Spleen (tissue), 11 donors: ENCODE results near the gene TNFRSF13B. TPM values are rescaled to one million over a fixed set of nuclear protein-coding genes. Genes with fewer than 3 reads are reported as not detected.

ENCODE experiments used
- DNase-seq: peaks from one replicate; pipeline ENCODE4 v3.0.0-alpha.2; 2020
- H3K27ac ChIP-seq, 8 donors: fragments of 200-600 bp; sonication (generic) in 7 of 8; 1 replicate in 4 of 8; 2 replicates in 4 of 8; pipeline versions ENCODE4 v1.5.0 to v1.8.0; 2016 to 2021; ENCODE audit warnings: inconsistent platforms in 4 of 8, mild to moderate bottlenecking in 4 of 8, moderate library complexity in 1 of 8
- H3K27me3 ChIP-seq, 7 donors: fragments of 200-600 bp; sonication (generic) in 6 of 7; replicated peaks in 1 of 7; 1 replicate in 4 of 7; 2 replicates in 3 of 7; pipeline versions ENCODE4 v1.5.0 to v1.8.0; 2016 to 2021; ENCODE audit warnings: inconsistent platforms in 3 of 7, mild to moderate bottlenecking in 1 of 7
- H3K36me3 ChIP-seq, 6 donors: fragments of 200-600 bp; sonication (generic) in 5 of 6; 1 replicate in 4 of 6; 2 replicates in 2 of 6; pipeline versions ENCODE4 v1.5.0 to v1.8.0; 2016 to 2021; ENCODE audit warnings: inconsistent platforms in 2 of 6
- H3K4me1 ChIP-seq, 6 donors: fragments of 200-600 bp; sonication (generic) in 5 of 6; 1 replicate in 3 of 6; 2 replicates in 3 of 6; pipeline versions ENCODE4 v1.5.0 to v1.8.0; 2016 to 2021; ENCODE audit warnings: inconsistent platforms in 3 of 6
- H3K4me3 ChIP-seq, 8 donors: fragments of 200-600 bp; sonication (generic) in 7 of 8; 1 replicate in 4 of 8; 2 replicates in 4 of 8; pipeline versions ENCODE4 v1.5.0 to v1.8.0; 2016 to 2021; ENCODE audit warnings: inconsistent platforms in 4 of 8, mild to moderate bottlenecking in 4 of 8, moderate library complexity in 2 of 8
- H3K9me3 ChIP-seq, 8 donors: fragments of 200-600 bp; sonication (generic) in 7 of 8; 1 replicate in 4 of 8; 2 replicates in 4 of 8; pipeline versions ENCODE4 v1.5.0 to v1.8.0; 2016 to 2021; ENCODE audit warnings: inconsistent platforms in 4 of 8
- CTCF ChIP-seq, 11 experiments: fragments of 200-600 bp in 7 of 11; fragments of 450-650 bp in 4 of 11; sonication (generic) in 4 of 11; IDR thresholded peaks in 8 of 11; conservative IDR thresholded peaks in 3 of 11; 1 replicate in 7 of 11; 2 replicates in 4 of 11; pipeline versions ENCODE4 v1.4.0 to v1.8.0; 2016 to 2021; ENCODE audit warnings: antibody characterized with exemption in 11 of 11, inconsistent platforms in 4 of 11, mild to moderate bottlenecking in 1 of 11
- POLR2A ChIP-seq, 3 donors: fragments of 450-650 bp; IDR thresholded peaks; one replicate each; pipeline ENCODE4 v1.5.1; 2017; ENCODE audit warnings: antibody characterized with exemption in 3 of 3, mild to moderate bottlenecking in 1 of 3
- POLR2AphosphoS5 ChIP-seq, 3 donors: sonication (generic); formaldehyde crosslinking; IDR thresholded peaks; one replicate each; pipeline ENCODE4 v1.5.1; 2017; ENCODE audit warnings: antibody characterized with exemption in 3 of 3
- WGBS, 5 donors: extraction: QIAGEN DNeasy Blood & Tissue Kit in 3 of 5; methylation state at CpG; one replicate each; pipeline versions ENCODE4 v1.1.5 to v1.1.7; 2013 to 2018; 5-methylcytosine and 5-hydroxymethylcytosine counted together
- intact Hi-C: fragments of 100-400 bp; cut with DNase I; formaldehyde crosslinking; loops from one replicate; pipeline ENCODE4 v1.15.0; 2023; ENCODE audit warnings: low total_unique reads
- polyA plus RNA-seq, 3 donors: library from polyadenylated mRNA; stranded (reverse); fragments of 200-250 nt; gene quantifications; one replicate each; pipeline ENCODE4 v1.2.1, GENCODE V29; 2013
- total RNA-seq, 7 donors: library from RNA; depleted of rRNA in 3 of 7; stranded (reverse); fragments of >200 nt in 3 of 7; fragmentation: NEBNext Ultra II Directional in 4 of 7; extraction: Animal tissue kit (Norgen Biotek cat#: 25700) in 4 of 7; gene quantifications; one replicate each; pipeline versions ENCODE4 v1.1.0 to v1.2.1, GENCODE V29; 2016 to 2021
- donor health status: healthy with polysubstance abuse.
- donor health status: DM: no; HTN: no; CAD: no; lungs with moderate emphysema.
- donor health status: DM: no; HTN: no; CAD: no.
- donor health status: Bipolar disorder and iron deficiency.
- donor health status: healthy.
- donor health status: DM: no; HTN: no; CAD: no.
- donor health status: DM: yes; HTN: yes; CAD: no.

The TNFRSF13B gene
- total and polyA plus RNA-seq, 10 donors: 25.1 to 142 (median 49.5) TPM

- intact Hi-C loops: no loop called here
- DNase-seq: no peak
- H3K27ac ChIP-seq: no peak overlapping the region
- H3K27me3 ChIP-seq: peaks cover 0 to 4% (median 0%) of the 10 kb centered on the region in 7 donors
- peaks cover 0 to 6% (median 0%) of the 10 kb centered on the region in 6 donors for H3K4me1 ChIP-seq
- H3K36me3 ChIP-seq: peaks cover 0 to 47% (median 0%) of the 10 kb centered on the region in 6 donors
- TF ChIP-seq CTCF (IDR thresholded peaks at IDR 0.05 in 8 of 11, conservative IDR thresholded peaks at IDR 0.05 in 3 of 11): no peak
- TF ChIP-seq POLR2A (IDR thresholded peaks at IDR 0.05): no peak
- no peak for TF ChIP-seq POLR2AphosphoS5 (IDR thresholded peaks at IDR 0.05)
- no peak overlapping the region for H3K4me3 ChIP-seq
- no peaks in the 10 kb centered on the region for H3K9me3 ChIP-seq
- WGBS, 5 donors: 15 to 28% (median 18%) methylated on average over 1 of the region's 1 CpG
Observed at GRCh38 chr17:16939208-16939576, 32.7 kb downstream of the TNFRSF13B start.

GRCh38 chr17:16938496-16939207 lies 33.3 kb downstream of the TNFRSF13B start:
- H3K27me3 ChIP-seq: peaks cover 0 to 4% (median 0%) of the 10 kb centered on the region in 7 donors
- no peak overlapping the region for H3K27ac ChIP-seq
- H3K4me1 ChIP-seq: peaks cover 0 to under 1% (median 0%) of the 10 kb centered on the region in 6 donors
- no peak overlapping the region for H3K4me3 ChIP-seq
- H3K36me3 ChIP-seq: peaks cover 0 to 42% (median 0%) of the 10 kb centered on the region in 6 donors
- intact Hi-C loops: no loop called here
- TF ChIP-seq CTCF (IDR thresholded peaks at IDR 0.05 in 8 of 11, conservative IDR thresholded peaks at IDR 0.05 in 3 of 11): no peak
- TF ChIP-seq POLR2AphosphoS5 (IDR thresholded peaks at IDR 0.05): no peak
- TF ChIP-seq POLR2A (IDR thresholded peaks at IDR 0.05): no peak
- WGBS, 5 donors: 46 to 55% (median 49%) methylated on average over 12 of the region's 12 CpGs
- no peaks in the 10 kb centered on the region for H3K9me3 ChIP-seq
- peak; percentile 47 for DNase-seq

GRCh38 chr17:16938031-16938430 lies 33.9 kb downstream of the TNFRSF13B start:
- TF ChIP-seq CTCF (IDR thresholded peaks at IDR 0.05 in 8 of 11, conservative IDR thresholded peaks at IDR 0.05 in 3 of 11) (no peak), POLR2AphosphoS5 (IDR thresholded peaks at IDR 0.05) (no peak), POLR2A (IDR thresholded peaks at IDR 0.05) (no peak)
- WGBS, 5 donors: 67 to 76% (median 72%) methylated on average over 10 of the region's 10 CpGs

GRCh38 chr17:16937431-16937830 lies 34.5 kb downstream of the TNFRSF13B start:
- Histone ChIP-seq H3K9me3 (no peaks in the 10 kb centered on the region), H3K27me3 (peaks cover 0 to 4% (median 0%) of the 10 kb centered on the region in 7 donors), H3K4me1 (no peaks in the 10 kb centered on the region), H3K36me3 (peaks cover 0 to 30% (median 0%) of the 10 kb centered on the region in 6 donors), H3K27ac (no peak overlapping the region), H3K4me3 (no peak overlapping the region)
- DNase-seq: peak; percentile 58
- intact Hi-C loops: no loop called here
- no peak for TF ChIP-seq POLR2AphosphoS5 (IDR thresholded peaks at IDR 0.05)
- WGBS, 5 donors: 85 to 95% (median 93%) methylated on average over 16 to 17 of the region's 17 CpGs

More at GRCh38 chr17:16938031-16938430, 33.9 kb downstream of the TNFRSF13B start:
- peaks cover 0 to 36% (median 0%) of the 10 kb centered on the region in 6 donors for H3K36me3 ChIP-seq
- H3K27me3 ChIP-seq: peaks cover 0 to 4% (median 0%) of the 10 kb centered on the region in 7 donors
- H3K9me3 ChIP-seq: no peaks in the 10 kb centered on the region
- no peaks in the 10 kb centered on the region for H3K4me1 ChIP-seq
- intact Hi-C loops: no loop called here
- H3K4me3 ChIP-seq: no peak overlapping the region
- no peak overlapping the region for H3K27ac ChIP-seq
- DNase-seq: peak; percentile 48
